ELF-1 (cell line): ENCODE results near the gene EVL.

Source experiments
- DNase-seq: peaks from one replicate; pipeline ENCODE4 v3.0.0-alpha.2; 2016; ENCODE audit warnings: low read depth, low spot score

Gene EVL

DNA sequence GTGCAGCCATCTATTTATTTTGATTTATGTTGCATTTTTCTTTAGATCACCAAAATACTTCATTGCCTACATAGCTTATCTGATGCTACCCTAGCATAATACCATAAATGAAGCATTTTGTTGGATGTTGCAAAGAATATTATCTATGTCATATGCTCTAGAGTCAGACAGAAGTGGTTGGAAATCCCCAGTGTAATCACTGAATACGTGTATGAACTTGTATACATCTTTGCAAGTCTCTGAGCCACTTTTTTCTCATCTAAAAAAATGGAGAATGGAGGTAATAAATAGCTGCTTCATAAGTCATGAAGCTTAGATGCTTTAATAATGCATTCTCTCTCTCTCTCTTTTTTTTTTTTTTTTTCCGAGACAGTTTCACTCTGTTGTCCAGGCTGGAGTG lies 18.5 kb downstream of the EVL start:
- DNase-seq: no peak

DNA sequence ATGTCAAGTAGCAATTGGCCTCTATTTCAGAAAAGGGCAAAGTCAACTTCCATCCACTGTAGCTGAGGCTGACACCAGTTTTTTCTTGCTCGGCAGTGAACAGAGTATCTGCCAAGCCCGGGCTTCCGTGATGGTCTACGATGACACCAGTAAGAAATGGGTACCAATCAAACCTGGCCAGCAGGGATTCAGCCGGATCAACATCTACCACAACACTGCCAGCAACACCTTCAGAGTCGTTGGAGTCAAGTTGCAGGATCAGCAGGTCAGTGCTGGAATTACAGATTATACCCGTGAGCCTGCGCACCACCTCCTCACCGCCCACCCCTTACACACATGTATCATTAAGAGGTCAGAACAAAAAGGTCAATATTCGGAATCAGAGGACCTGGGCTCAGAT lies 19.4 kb downstream of the EVL start:
- DNase-seq: no peak

DNA sequence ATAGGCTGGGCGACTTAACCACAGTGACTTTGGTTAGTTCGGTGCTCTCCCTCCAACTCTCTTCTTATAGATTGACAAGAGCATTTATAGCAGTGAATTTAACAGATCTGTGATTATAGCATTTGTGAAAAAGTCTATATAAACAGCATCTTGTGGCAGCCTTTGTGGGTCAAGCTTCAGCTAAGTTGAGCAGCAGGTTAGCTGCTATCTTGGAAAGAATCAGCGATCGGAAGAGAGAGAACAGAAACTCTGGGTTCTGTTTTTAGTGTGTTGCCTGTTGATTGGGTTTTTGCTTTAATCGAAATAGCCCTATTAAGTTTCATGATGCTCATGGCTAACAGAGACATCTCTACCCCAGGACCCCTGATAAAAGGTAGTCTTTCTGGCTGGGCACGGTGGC lies 20.2 kb downstream of the EVL start:
- no peak for DNase-seq

DNA sequence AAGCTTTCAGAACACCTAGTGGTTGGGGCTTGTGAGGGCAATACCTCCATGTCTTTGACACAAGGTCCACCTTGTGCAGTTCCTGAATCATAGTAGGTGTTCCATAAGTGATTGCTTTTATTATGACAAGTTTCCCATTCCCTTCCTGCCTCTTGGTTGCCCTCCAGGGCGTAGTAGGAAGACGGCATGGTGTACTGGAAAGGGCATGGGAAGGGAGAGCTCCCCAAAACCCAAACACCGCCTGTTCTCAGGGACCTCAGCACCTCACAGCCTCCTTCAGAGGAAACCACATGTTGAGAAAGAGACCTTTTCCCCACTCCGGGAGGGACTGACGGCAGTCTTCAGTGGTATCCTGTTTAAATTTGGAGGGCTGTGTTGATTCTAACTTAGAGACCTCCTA lies 21.1 kb downstream of the EVL start:
- DNase-seq: no peak

DNA sequence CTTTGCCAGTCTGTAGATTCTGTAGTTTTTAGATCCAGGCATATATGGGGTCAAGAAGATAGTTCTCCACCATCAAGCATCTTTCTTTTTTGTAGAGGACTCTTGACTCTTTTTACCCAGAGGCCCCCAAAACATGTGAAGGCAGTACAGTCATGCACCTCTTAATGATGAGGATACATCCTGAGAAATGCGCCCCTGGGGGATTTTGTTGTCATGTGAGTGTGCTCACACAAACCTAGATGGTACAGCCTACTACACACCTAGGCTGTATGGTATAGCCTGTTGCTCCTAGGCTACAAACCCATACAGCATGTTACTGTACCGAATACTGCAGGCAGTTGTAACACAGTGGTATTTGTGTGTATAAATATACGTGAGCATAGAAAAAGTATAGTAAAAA lies 23.0 kb downstream of the EVL start:
- no peak for DNase-seq

DNA sequence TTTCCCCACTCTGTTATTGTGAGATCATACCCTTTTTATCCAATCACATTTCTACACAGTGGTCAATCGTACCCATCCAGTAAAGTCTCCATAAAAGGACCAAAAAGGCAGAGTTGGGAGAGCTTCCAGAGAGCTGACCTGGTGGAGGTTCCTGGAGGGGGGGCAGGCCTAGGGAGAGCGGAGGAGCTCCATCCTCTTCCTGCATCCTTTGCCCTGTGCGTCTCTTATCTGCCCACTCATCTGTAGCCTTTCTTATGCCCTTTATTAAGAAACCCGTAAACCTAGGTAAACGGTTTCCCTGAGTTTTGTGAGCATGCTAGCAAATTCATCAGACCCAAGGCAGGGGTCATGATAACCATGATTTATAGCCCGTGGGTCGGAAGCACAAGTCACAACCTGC lies 26.2 kb downstream of the EVL start:
- no peak for DNase-seq

DNA sequence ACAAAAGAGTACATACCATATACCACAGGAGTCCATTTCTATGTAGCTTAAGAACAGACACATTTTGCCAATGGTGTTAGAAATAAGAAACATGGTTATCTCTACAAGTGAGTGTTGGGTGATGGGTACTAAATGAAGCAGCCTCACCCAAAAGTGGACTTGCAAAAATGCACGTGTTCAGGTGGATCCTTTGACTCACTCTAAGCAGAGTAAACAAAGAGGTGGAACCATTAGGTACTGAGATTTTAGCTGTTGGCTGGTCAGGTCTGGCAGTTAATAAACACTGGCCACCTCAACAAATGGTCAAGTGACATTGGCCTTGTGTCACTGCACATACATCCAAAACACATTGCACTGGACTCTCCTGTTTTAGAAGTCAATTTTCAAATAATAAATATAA lies 27.6 kb downstream of the EVL start:
- no peak for DNase-seq

DNA sequence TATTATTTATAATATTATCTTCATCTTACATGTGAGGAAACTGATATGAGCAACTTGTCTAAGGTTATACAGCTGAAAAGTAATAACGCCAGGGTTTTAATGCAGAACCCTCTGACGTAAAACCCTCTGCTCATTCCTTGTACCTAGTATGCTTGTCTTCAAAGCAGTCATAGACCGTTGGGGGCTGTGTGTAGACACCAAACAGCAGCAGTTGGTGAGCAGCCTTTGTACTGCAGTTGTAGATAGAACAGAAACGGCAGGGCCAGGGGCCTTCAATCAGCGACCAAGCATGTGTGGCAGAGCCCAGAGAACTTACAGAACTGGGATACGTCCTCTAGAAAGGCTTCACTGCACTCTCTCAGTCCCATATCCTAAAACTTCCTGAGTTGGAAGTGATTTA lies 28.1 kb downstream of the EVL start:
- DNase-seq: no peak

DNA sequence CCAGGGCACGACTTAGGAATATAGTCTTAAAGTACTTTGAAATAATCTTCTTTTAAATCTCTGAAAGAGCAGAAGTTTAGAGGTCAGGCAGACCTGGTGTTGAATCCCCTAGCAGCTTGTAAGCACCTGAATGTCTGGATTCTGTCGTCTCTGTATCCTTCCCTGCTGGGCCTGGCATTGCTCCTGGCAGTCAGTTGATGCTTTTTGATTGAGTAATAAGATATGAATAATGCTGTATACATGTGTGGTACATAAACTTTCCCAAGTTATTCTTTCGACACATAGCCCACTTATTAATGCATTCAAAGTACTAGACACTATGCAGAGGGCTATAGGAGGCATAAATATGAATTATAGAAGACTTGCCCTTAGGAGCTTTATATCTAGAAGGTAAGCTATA lies 31.4 kb downstream of the EVL start:
- no peak for DNase-seq

DNA sequence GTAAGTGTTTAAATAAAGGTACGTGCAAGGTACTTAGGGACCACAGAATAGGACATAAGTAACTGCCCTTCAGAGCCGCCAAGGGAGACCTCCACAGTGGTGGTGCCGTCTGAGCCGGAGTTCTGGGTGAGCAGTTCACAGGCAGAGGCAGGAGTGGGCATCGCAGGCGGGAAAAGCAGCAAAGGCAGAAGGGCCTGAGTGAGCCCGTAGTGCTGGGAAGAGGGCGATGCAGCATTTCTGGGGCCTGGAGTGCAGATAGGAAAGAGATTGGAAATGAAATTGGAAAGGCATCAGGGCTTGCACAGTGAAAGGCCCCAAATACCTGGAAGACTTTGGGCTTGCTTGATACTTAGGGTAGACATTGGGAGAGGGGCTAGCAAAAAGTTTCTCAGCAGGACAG lies 32.9 kb downstream of the EVL start:
- no peak for DNase-seq

DNA sequence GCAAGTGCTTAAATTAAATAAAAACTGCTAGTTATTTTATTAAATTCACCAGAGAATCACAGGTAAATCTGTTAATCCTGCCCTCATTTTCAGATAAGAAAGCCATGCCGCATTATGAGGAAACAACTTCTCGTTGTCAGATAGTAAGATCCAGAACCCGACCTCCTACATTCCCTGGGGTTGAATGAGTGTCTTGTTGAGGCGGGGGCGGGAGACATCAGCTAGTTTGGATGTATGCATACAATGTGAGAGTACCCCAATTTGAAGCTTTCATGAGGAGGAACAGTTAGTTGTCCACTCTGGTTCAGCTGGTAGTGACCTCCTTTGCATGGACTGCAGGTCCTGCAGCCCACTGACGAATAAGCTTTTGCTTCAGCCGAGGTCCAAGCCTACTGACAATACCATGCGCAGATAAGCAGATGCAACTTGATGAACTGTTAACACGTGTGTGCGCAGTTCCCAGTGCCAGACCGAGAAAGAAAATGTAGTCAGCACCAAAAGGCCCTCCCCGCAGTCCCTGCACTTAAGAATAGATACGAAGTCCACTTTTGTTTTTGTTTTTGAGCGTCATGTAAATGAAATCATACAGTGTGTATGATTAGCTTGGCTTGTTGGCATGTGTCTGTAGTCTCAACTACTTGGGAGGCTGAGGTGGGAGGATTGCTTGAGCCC lies 34.9 kb downstream of the EVL start:
- no peak for DNase-seq

DNA sequence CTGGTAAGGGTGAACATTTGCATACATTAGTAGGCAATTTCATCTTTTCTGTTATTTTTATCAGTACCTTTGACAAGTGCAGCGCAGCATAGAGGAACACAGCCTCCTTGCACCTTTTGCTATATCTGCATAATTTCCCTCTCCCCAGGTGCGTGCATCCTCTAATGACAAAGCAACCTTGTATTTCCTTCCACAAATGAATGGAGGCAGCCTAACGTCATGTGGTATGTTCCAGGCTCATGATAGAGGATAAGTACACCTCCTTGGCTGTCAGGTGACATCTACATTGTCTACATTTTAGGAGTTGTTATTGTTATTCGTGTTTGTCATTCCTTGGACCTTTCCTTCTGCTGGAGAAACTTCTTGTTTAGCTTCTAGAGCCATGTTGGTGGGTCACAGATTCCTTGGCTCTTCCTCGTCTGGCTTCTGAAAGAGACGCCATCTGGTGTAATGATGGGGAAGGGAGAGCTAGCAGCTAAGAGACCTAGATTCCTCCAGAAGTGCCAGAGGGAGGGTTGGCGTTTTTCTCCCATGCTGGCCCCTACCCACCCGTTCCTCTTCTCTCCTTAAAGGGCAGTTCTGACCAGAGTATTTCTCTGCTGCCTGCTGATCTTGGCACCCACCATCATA lies 37.0 kb downstream of the EVL start:
- DNase-seq: peak; percentile 18

DNA sequence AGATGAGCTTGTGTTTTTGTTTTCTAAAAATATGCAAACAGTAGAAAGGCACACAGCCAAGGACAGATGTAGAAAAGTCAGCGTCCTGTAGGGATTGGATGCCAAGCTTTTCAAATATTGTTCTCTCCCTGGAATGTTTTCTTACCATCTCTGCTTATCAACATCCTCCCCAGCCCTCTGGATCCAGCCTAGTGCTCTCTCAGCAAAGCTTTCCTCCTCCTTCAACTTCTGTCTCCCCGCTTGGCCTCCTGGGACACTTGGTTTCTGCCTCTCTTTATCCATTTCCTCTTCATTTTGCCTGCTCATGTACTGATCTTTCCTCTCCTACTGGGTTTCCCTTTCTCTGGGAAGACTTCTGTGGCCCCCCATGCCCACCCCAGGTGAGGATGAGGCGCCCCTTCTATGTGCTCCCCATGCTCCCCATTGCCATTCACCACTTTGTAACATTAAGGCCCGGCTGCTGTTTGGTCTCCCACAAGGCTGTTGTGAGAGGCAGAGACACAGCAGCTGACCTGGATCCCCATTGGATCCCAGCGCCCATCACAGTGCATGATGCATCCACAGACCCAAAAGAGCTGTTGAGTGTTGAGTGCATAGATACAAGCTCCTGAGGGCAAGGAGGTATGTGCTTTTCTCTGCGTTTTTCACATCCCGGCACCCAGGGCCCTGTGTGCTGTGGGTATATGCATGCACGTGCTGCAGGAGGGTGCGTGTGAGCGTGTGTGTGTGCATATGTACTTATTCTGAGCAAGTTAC lies 38.2 kb downstream of the EVL start:
- DNase-seq: no peak

DNA sequence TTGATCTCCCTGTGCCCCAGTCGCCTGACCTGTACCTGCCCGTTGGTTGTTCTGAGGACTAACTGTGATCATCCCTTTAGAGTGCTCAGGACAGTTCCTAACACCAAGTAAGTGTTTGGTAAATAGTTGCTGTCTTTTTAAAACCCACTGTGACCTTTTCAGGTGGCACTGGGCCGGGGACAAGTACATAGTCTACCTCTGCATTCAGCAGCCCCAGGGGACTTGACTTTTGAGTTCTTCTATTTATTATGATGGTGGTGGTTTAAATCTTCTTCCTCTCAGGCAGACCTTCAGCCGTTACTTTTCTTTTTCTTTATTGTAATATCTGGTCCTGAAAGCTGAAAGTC lies 38.8 kb downstream of the EVL start:
- DNase-seq: no peak

DNA sequence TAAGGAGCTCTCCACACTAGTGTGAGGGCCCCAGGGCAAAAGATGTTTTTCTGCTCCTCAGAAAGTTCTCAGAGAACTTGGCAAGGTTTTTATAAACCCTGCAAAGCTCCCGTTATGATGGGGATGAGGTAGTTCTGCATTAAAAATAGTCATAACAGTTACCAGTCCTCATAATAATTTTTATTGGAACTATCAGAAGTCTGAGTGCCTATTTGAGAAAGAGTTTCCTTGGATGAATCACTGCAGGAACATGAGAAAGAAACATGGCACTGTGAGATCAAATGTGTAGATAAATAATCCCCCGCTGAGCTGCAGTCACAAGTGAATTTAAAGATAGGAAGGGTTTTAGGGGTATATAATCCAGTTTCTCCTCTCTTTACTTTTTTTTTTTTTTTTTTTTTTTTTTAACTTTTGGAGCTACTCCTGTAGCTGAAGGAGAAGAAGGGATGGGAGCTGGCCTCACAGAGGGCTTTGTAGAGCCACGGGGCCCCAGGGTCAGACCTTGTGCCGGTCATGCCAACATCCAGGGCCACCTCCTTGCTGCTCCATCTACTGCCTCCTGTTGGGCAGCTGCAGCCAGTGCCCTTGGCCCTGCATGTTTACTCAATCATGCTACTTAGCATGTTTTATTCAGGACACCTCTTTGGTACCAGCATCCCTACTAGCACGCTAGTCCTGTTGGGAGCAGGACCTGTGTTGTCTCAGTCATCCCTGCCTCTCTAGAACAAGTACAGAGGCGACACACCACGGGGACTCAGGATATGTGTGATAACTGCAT lies 39.5 kb downstream of the EVL start:
- DNase-seq: no peak

DNA sequence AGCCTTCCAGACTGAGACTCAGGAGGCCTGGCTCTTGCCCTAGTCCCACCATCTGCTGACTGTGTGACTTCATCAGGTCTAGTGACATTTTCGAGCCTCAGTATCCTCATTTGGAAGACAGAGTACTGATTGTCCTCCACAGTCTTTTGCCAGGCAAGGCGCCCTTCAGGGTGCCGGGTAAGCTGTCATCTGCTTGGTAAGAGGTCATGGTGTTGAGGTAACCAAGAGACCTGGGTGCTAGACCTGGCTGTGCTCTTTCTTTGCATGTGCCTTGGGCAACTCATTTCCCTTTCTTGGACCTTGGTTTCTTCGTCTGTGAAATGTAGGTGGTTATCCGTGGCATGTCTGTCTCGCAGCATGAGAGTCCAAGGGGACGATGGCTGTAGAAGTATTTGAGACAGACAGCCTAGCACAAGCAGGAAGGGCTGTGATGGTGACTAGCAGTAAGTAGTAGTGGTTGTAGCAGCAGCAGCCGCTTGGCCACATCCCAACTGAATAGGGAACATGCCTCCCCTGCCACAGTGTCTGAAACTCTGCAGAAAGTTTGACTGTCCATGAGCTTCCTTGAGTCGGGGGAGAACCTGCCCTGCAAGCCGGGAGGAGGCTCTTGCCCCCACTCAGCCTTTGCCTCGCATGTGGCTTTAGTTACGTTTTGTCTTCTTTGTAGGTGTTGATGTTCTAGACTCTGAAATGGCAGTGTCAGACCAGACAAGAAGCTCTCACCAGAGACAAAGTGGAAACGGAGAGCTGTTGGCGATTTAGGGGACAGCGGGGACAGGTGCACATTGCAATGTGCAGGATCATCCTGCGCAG lies 40.3 kb downstream of the EVL start:
- DNase-seq: no peak

DNA sequence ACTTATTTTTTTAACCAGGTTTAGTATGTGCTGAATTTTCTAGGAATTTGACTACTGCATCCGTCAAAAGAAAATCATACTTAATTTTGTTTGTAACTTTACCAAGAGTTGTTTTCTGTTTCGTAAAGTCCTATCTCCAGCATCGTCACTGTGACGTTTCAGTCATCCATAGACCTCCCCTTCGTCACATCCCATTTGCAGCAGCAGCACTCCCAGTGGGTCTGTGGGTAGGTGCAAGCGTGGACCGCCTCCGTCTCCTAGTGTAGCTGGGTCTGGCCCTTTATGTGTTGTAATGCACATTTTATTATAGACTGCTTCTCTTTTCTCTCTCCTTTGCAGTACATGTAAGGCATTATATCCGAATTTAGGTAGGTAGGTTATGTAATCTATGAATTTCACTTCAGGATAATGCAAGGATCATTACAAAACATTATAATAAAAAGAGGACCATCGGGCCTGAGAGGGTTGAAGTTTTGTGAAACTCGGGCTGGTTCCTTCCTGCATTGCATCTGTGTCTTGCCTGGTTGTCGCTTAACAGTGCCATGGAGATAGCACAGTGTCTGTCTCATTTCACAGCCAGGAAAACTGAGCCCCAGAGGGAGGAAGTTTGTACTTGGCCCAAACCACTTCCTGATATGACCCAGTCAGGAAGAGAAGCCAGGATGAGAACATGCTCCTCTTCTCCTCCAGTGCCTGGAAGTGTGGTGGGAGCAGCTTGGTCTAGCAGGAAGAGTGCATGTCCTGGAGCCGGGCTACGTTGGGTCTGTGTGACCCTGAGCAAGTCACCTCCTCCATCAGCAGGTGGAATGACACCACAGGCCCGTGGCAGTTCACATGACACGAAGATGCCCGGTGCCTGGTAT lies 41.3 kb downstream of the EVL start:
- no peak for DNase-seq

DNA sequence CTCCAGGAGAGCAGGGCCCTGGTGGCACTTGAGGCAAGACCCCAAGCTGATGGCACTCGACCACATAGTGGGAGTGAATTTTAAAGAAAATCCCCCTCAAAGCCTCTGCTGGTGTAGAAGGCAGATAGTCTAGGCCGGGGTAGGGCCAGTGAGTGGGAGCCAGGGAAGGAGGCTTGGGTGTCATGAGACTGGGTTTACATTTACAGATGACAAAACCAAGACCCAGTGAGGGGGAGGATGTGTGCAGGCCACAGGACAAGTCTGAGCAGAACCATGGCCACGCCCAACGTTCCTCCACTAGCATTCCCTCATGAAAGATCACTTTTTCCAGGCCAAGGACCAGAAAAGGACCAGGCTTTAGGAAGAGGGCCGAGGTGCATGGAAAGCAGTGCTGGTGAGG lies 42.0 kb downstream of the EVL start:
- no peak for DNase-seq

DNA sequence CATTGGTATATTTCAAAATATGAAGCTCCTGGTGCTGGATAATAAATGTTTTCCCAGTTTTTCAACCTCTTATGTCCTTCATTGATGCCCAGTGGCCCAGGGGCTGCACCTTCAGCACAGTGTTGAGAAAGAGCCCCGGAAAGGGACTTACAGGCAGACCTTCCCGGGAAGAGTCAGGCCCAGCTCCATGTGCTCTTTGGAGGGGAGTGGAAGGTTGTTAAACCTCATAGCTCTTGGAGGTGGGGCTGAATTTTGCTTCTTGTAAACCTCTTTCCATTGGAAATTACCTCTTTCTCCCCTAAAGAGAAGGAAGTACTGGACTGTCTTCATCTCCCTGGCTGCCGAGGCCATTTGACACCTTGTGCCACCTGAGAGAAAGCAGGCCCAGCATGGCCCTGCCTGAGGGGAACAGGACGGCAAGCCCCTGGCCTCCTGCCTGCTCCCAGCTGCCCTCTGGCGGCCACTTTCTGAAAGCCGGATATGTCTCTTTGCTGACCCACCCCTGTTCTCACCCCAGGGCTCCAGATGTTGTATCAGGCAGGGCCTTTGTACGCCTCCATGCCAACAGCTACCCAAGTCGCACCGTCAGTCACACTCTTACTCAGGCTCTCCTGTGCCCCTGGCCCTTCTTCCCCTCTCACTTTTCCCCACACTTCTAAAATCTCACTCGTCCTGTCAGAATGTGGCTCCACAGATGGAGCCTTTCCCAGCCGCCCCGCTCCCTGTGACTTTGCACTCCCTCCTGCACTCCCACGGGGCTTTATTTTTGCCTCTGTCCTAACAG lies 43.0 kb downstream of the EVL start:
- peak; percentile 95 for DNase-seq
